ENCODE data around the gene EXOC4.

Gene EXOC4

GRCh38 chr7:133916621-133917020 lies 663.7 kb downstream of the EXOC4 start:
- DNase-seq, result no peak

GRCh38 chr7:133919810-133920209 lies 666.9 kb downstream of the EXOC4 start:
- no peak for DNase-seq

GRCh38 chr7:133921635-133922182 lies 668.8 kb downstream of the EXOC4 start:
- DNase-seq, result no peak

- DNase-seq, result no peak
Measured at GRCh38 chr7:133923974-133924373, 671.1 kb downstream of the EXOC4 start.

- DNase-seq, result no peak
Measured at GRCh38 chr7:133931053-133931452, 678.2 kb downstream of the EXOC4 start.

GRCh38 chr7:133932591-133932990 lies 679.7 kb downstream of the EXOC4 start:
- DNase-seq, result no peak

- no peak for DNase-seq
Measured at GRCh38 chr7:133934262-133934976, 681.5 kb downstream of the EXOC4 start.

- no peak for DNase-seq
Measured at GRCh38 chr7:133934977-133935330, 682.1 kb downstream of the EXOC4 start.

- no peak for DNase-seq
Measured at GRCh38 chr7:133936074-133936473, 683.2 kb downstream of the EXOC4 start.

GRCh38 chr7:133937786-133938185 lies 684.9 kb downstream of the EXOC4 start:
- no peak for DNase-seq

GRCh38 chr7:133940368-133940767 lies 687.5 kb downstream of the EXOC4 start:
- no peak for DNase-seq

GRCh38 chr7:133941496-133941895 lies 688.6 kb downstream of the EXOC4 start:
- DNase-seq, result no peak

GRCh38 chr7:133945497-133945896 lies 692.6 kb downstream of the EXOC4 start:
- DNase-seq, result no peak

- DNase-seq, result no peak
Measured at GRCh38 chr7:133947458-133948254, 694.8 kb downstream of the EXOC4 start.

- DNase-seq, result no peak
Measured at GRCh38 chr7:133948588-133948987, 695.7 kb downstream of the EXOC4 start.

- DNase-seq, result no peak
Measured at GRCh38 chr7:133950855-133951254, 698.0 kb downstream of the EXOC4 start.

- no peak for DNase-seq
Measured at GRCh38 chr7:133955208-133955607, 702.3 kb downstream of the EXOC4 start.

GRCh38 chr7:133957845-133958244 lies 705.0 kb downstream of the EXOC4 start:
- no peak for DNase-seq

- no peak for DNase-seq
Measured at GRCh38 chr7:133958822-133959221, 705.9 kb downstream of the EXOC4 start.

GRCh38 chr7:133959505-133959904 lies 706.6 kb downstream of the EXOC4 start:
- no peak for DNase-seq

- no peak for DNase-seq
Measured at GRCh38 chr7:133961724-133962123, 708.8 kb downstream of the EXOC4 start.

- DNase-seq, result no peak
Measured at GRCh38 chr7:133962646-133963045, 709.8 kb downstream of the EXOC4 start.

GRCh38 chr7:133963629-133964028 lies 710.8 kb downstream of the EXOC4 start:
- no peak for DNase-seq

GRCh38 chr7:133971625-133972024 lies 718.7 kb downstream of the EXOC4 start:
- no peak for DNase-seq
